Measurements from ENCODE around the gene SLC6A4.

The SLC6A4 gene

GRCh38 chr17:30235386-30236296 lies at the start of gene SLC6A4:
SLC6A4 (minus strand) TSS chr17:30235697; CDS start chr17:30221958, 13,739 bp downstream.
- no peak for DNase-seq (ENCODE audit: low read depth)

GRCh38 chr17:30279156-30279555 lies 43.7 kb upstream of the SLC6A4 start:
- no peak for DNase-seq (ENCODE audit: low read depth)

- DNase-seq (ENCODE audit: low read depth), result no peak
Measured at GRCh38 chr17:30278032-30278431, 42.5 kb upstream of the SLC6A4 start.

- DNase-seq (ENCODE audit: low read depth), result no peak
Measured at GRCh38 chr17:30275911-30276310, 40.4 kb upstream of the SLC6A4 start.

- DNase-seq (ENCODE audit: low read depth), result no peak
Measured at GRCh38 chr17:30274887-30275286, 39.4 kb upstream of the SLC6A4 start.

GRCh38 chr17:30273373-30273772 lies 37.9 kb upstream of the SLC6A4 start:
- no peak for DNase-seq (ENCODE audit: low read depth)

GRCh38 chr17:30271102-30271501 lies 35.6 kb upstream of the SLC6A4 start:
- DNase-seq (ENCODE audit: low read depth), result no peak

GRCh38 chr17:30267625-30268024 lies 32.1 kb upstream of the SLC6A4 start:
- DNase-seq (ENCODE audit: low read depth), result no peak

- DNase-seq (ENCODE audit: low read depth), result peak; percentile 5
Measured at GRCh38 chr17:30263552-30264333, 28.2 kb upstream of the SLC6A4 start.

- DNase-seq (ENCODE audit: low read depth), result no peak
Measured at GRCh38 chr17:30256756-30257506, 21.4 kb upstream of the SLC6A4 start.

- no peak for DNase-seq (ENCODE audit: low read depth)
Measured at GRCh38 chr17:30254150-30254549, 18.7 kb upstream of the SLC6A4 start.

- DNase-seq (ENCODE audit: low read depth), result no peak
Measured at GRCh38 chr17:30253312-30253711, 17.8 kb upstream of the SLC6A4 start.

GRCh38 chr17:30251931-30252330 lies 16.4 kb upstream of the SLC6A4 start:
- no peak for DNase-seq (ENCODE audit: low read depth)

GRCh38 chr17:30249460-30249859 lies 14.0 kb upstream of the SLC6A4 start:
- no peak for DNase-seq (ENCODE audit: low read depth)

GRCh38 chr17:30248786-30249185 lies 13.3 kb upstream of the SLC6A4 start:
- DNase-seq (ENCODE audit: low read depth), result no peak

- DNase-seq (ENCODE audit: low read depth), result no peak
Measured at GRCh38 chr17:30246460-30246859, 11.0 kb upstream of the SLC6A4 start.

- DNase-seq (ENCODE audit: low read depth), result peak; percentile 72
Measured at GRCh38 chr17:30244853-30245385, 9.4 kb upstream of the SLC6A4 start.

GRCh38 chr17:30243568-30243967 lies 8.1 kb upstream of the SLC6A4 start:
- DNase-seq (ENCODE audit: low read depth), result no peak

- no peak for DNase-seq (ENCODE audit: low read depth)
Measured at GRCh38 chr17:30243002-30243401, 7.5 kb upstream of the SLC6A4 start.

GRCh38 chr17:30241051-30241450 lies 5.6 kb upstream of the SLC6A4 start:
- DNase-seq (ENCODE audit: low read depth), result no peak

GRCh38 chr17:30240177-30240576 lies 4.7 kb upstream of the SLC6A4 start:
- DNase-seq (ENCODE audit: low read depth), result no peak

- DNase-seq (ENCODE audit: low read depth), result no peak
Measured at GRCh38 chr17:30239089-30239462, 3.6 kb upstream of the SLC6A4 start.
